Prostate gland (tissue), 2 donors: Measurements from ENCODE around the gene EPS8. TPM values are rescaled to one million over a fixed set of nuclear protein-coding genes. Genes with fewer than 3 reads are reported as not detected.

ENCODE experiments used
- DNase-seq: peaks from one replicate; pipeline ENCODE4 v3.0.0-alpha.2; 2019; ENCODE audit warnings: low spot score
- H3K27ac ChIP-seq, 2 donors: fragments of 200-600 bp; sonication (generic); 2 replicates each; pipeline ENCODE4 v1.5.1; 2017 to 2019
- H3K27me3 ChIP-seq: fragments of 200-600 bp; sonication (generic); replicated peaks from 2 replicates; pipeline ENCODE4 v1.5.1; 2019; ENCODE audit not compliant: insufficient read depth
- H3K36me3 ChIP-seq, 2 donors: fragments of 200-600 bp; sonication (generic); 1 replicate in 1 of 2; 2 replicates in 1 of 2; pipeline versions ENCODE4 v1.5.1 to v1.8.1; 2017 to 2019
- H3K4me1 ChIP-seq: fragments of 200-600 bp; sonication (generic); replicated peaks from 2 replicates; pipeline ENCODE4 v1.5.1; 2019
- H3K4me3 ChIP-seq, 2 donors: fragments of 200-600 bp; sonication (generic); 2 replicates each; pipeline ENCODE4 v1.5.1; 2017 to 2019
- H3K9me3 ChIP-seq: fragments of 200-600 bp; sonication (generic); 2 replicates; pipeline ENCODE4 v1.5.1; 2017
- CTCF ChIP-seq, 4 experiments: fragments of 200-600 bp in 2 of 4; fragments of 450-650 bp in 2 of 4; sonication (generic) in 2 of 4; IDR thresholded peaks; 1 replicate in 3 of 4; 2 replicates in 1 of 4; pipeline ENCODE4 v1.5.1; 2016 to 2019; ENCODE audit warnings: antibody characterized with exemption in 4 of 4, mild to moderate bottlenecking in 2 of 4, moderate library complexity in 2 of 4
- POLR2A ChIP-seq: fragments of 450-650 bp; IDR thresholded peaks from one replicate; pipeline ENCODE4 v1.6.1; 2016; ENCODE audit warnings: antibody characterized with exemption, mild to moderate bottlenecking
- POLR2AphosphoS5 ChIP-seq: sonication (generic); formaldehyde crosslinking; IDR thresholded peaks from one replicate; pipeline ENCODE4 v1.6.1; 2017; ENCODE audit warnings: antibody characterized with exemption
- whole genome bisulfite sequencing: methylation state at CpG from one replicate; pipeline ENCODE4 v1.1.5; 2018; 5-methylcytosine and 5-hydroxymethylcytosine counted together
- intact Hi-C: fragments of 100-400 bp; cut with DNase I; formaldehyde crosslinking; loops from one replicate; pipeline ENCODE4 v1.14.2; 2022
- total RNA-seq, 2 donors: library from RNA; depleted of rRNA; stranded (reverse); fragments of >200 nt; gene quantifications; one replicate each; pipeline ENCODE4 v1.1.0, GENCODE V29; 2016

The EPS8 gene
- total RNA-seq, 2 donors from 2014 or later = 47.5 to 67.4 TPM

- Histone ChIP-seq H3K9me3 (no peaks in the 10 kb centered on the region), H3K4me3 (no peak overlapping the region), H3K27me3 (no peaks in the 10 kb centered on the region), H3K27ac (no peak overlapping the region), H3K4me1 (no peaks in the 10 kb centered on the region), H3K36me3 (no peaks in the 10 kb centered on the region)
- TF ChIP-seq CTCF (IDR thresholded peaks at IDR 0.05) (no peak), POLR2AphosphoS5 (no peak), POLR2A (no peak)
- intact Hi-C loops = loop anchor here (1.0 to 10.0 kb wide), 2 partner anchors 267 to 315 kb away; no protein-coding TSS in a partner anchor
- DNase-seq = no peak
- WGBS = 75% methylated on average over 8 of the region's 8 CpGs
Measured at GRCh38 chr12:15589328-15590032, 199.7 kb downstream of the EPS8 start.

GRCh38 chr12:15584366-15585041, 204.7 kb downstream of the EPS8 start:
- no peaks in the 10 kb centered on the region for H3K4me1 ChIP-seq
- H3K9me3 ChIP-seq = no peaks in the 10 kb centered on the region
- intact Hi-C loops = loop anchor here (10.0 kb wide), 1 partner anchor 310 kb away; no protein-coding TSS in a partner anchor
- WGBS = 37% methylated on average over 3 of the region's 3 CpGs
- H3K4me3 ChIP-seq = no peak overlapping the region
- H3K36me3 ChIP-seq = no peaks in the 10 kb centered on the region
- H3K27ac ChIP-seq = no peak overlapping the region
- DNase-seq = peak; percentile 17
- TF ChIP-seq POLR2A = no peak
- TF ChIP-seq CTCF (IDR thresholded peaks at IDR 0.05) = peak in 3 of 4 experiments; percentile 24 to 69 (median 51)
- no peaks in the 10 kb centered on the region for H3K27me3 ChIP-seq

- WGBS = 64% methylated on average over 7 of the region's 7 CpGs
- H3K27ac ChIP-seq = no peak overlapping the region
- peaks cover 2% of the 10 kb centered on the region for H3K27me3 ChIP-seq
- no peaks in the 10 kb centered on the region for H3K4me1 ChIP-seq
- TF ChIP-seq CTCF (IDR thresholded peaks at IDR 0.05) (no peak), POLR2AphosphoS5 (no peak), POLR2A (no peak)
- intact Hi-C loops = loop anchor here (10.0 kb wide), 1 partner anchor 309 kb away; no protein-coding TSS in a partner anchor
- no peaks in the 10 kb centered on the region for H3K9me3 ChIP-seq
- no peaks in the 10 kb centered on the region for H3K36me3 ChIP-seq
- no peak for DNase-seq
- no peak overlapping the region for H3K4me3 ChIP-seq
Measured at GRCh38 chr12:15583804-15584203, 205.4 kb downstream of the EPS8 start.

GRCh38 chr12:15581006-15581405, 208.2 kb downstream of the EPS8 start:
- Histone ChIP-seq H3K27me3 (peaks cover 3% of the 10 kb centered on the region), H3K9me3 (no peaks in the 10 kb centered on the region), H3K27ac (no peak overlapping the region), H3K36me3 (no peaks in the 10 kb centered on the region), H3K4me3 (no peak overlapping the region), H3K4me1 (no peaks in the 10 kb centered on the region)
- intact Hi-C loops = loop anchor here (10.0 kb wide), 1 partner anchor 306 kb away; no protein-coding TSS in a partner anchor
- TF ChIP-seq CTCF (IDR thresholded peaks at IDR 0.05) (no peak), POLR2A (no peak), POLR2AphosphoS5 (no peak)
- WGBS = 44% methylated on average over 6 of the region's 6 CpGs
- DNase-seq = no peak
